ENCODE measurements around the gene RNF112.

GRCh38 chr17:19440421-19440820 lies 29.4 kb downstream of the RNF112 start:
- TF ChIP-seq CTCF (IDR thresholded peaks at IDR 0.05; ENCODE audit: insufficient read depth, low read length, poor library complexity, severe bottlenecking) (no peak), EZH2phosphoT487 (conservative IDR thresholded peaks at IDR 0.05; ENCODE audit: low read length) (no peak)

Data from SU-DHL-6 (cell line).